Fibroblast of gingiva (primary cell): Measurements from ENCODE around the gene PCBD1.
"Not testable (repeated sequence)": the region's sequence is repeated elsewhere in the genome, so short reads cannot be mapped to it uniquely, and the experiment has no call there.

ENCODE experiments used
- DNase-seq: peaks from one replicate; pipeline ENCODE4 v3.0.0-alpha.2; 2011; ENCODE audit warnings: low read depth

PCBD1 gene

GRCh38 chr10:70887804-70888800 lies at the start of gene PCBD1:
Gene PCBD1, minus strand, starts transcription at chr10:70888565. Its CDS starts 32 bp downstream, at chr10:70888533.
- peak; percentile 58 for DNase-seq

- no peak for DNase-seq
These were observed 49.3 kb upstream of the PCBD1 start for GRCh38 chr10:70937661-70938060.

GRCh38 chr10:70936111-70936510 lies 47.7 kb upstream of the PCBD1 start:
- DNase-seq: no peak

- no peak for DNase-seq
These were observed 47.3 kb upstream of the PCBD1 start for GRCh38 chr10:70935631-70936030.

GRCh38 chr10:70935125-70935625 lies 46.8 kb upstream of the PCBD1 start:
- DNase-seq: no peak

- DNase-seq: no peak
These were observed 46.3 kb upstream of the PCBD1 start for GRCh38 chr10:70934701-70935100.

GRCh38 chr10:70932392-70933196 lies 44.2 kb upstream of the PCBD1 start:
- DNase-seq: no peak

GRCh38 chr10:70931168-70931815 lies 42.9 kb upstream of the PCBD1 start:
- no peak for DNase-seq

GRCh38 chr10:70930263-70931000 lies 42.1 kb upstream of the PCBD1 start:
- DNase-seq: no peak

- DNase-seq: no peak
These were observed 39.8 kb upstream of the PCBD1 start for GRCh38 chr10:70928140-70928539.

GRCh38 chr10:70927189-70927943 lies 39.0 kb upstream of the PCBD1 start:
- no peak for DNase-seq

- no peak for DNase-seq
These were observed 38.0 kb upstream of the PCBD1 start for GRCh38 chr10:70926226-70927000.

- no peak for DNase-seq
These were observed 37.2 kb upstream of the PCBD1 start for GRCh38 chr10:70925377-70926225.

GRCh38 chr10:70923696-70924095 lies 35.3 kb upstream of the PCBD1 start:
- DNase-seq: no peak

GRCh38 chr10:70921285-70921684 lies 32.9 kb upstream of the PCBD1 start:
- DNase-seq: peak; percentile 7

GRCh38 chr10:70920519-70920918 lies 32.2 kb upstream of the PCBD1 start:
- DNase-seq: no peak

GRCh38 chr10:70919906-70920305 lies 31.5 kb upstream of the PCBD1 start:
- DNase-seq: not testable (repeated sequence)

- DNase-seq: no peak
These were observed 30.6 kb upstream of the PCBD1 start for GRCh38 chr10:70918851-70919530.
